22Rv1 (cell line): ENCODE data around the gene EED.

Source experiments
- CTCF ChIP-seq: fragments of 450-650 bp; IDR thresholded peaks from 2 replicates; pipeline ENCODE4 v1.5.1; 2017; ENCODE audit warnings: mild to moderate bottlenecking
- ZFX ChIP-seq: fragments of 450-650 bp; IDR thresholded peaks from 2 replicates; pipeline ENCODE4 v1.6.1; 2017; ENCODE audit warnings: antibody characterized with exemption, borderline replicate concordance

DNA sequence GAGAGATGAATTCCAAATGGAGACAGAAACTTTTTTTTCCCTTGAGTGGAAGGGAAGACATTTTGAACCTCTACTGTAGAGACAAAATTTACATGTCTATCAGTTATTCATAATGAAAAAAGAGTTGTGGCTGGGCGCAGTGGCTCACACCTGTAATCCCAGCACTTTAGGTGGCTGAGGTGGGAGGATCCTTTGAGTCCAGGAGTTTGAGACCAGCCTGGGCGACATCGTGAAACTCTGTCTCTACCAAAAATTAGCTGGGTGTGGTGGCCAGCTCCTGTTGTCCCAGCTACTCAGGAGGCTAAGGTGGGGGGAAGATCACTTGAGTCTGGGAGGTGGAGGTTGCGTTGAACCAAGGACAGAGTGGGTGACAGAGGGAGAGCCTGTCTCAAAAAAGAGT, 4.1 kb downstream of the EED start:
- TF ChIP-seq CTCF (no peak), ZFX (no peak)
